IMR-90 (cell line): ENCODE results near the gene CAVIN4. TPM values are rescaled to one million over a fixed set of nuclear protein-coding genes. Genes with fewer than 3 reads are reported as not detected.
A peak's percentile ranks its signal among the peaks of the same experiment; 100 is the strongest.

Experiments used
- ATAC-seq: fragments of 200-7000 bp; cut with Tn5 transposase; 2 replicates; pipeline ENCODE4 v1.9.1; 2020; ENCODE audit warnings: low read depth, mild to moderate bottlenecking, moderate library complexity
- BruUV-seq: library from RNA; stranded (reverse); fragments of 400-500 nt; replicated peaks from 2 replicates; lab custom pipeline; 2021; lab: Mats Ljungman, UMichigan
- CTCF ChIA-PET: fragments of 300-600 bp; formaldehyde crosslinking; extraction: SDS; loops from one replicate; lab custom pipeline; 2021; ENCODE audit warnings: antibody characterized with exemption; lab: Yijun Ruan, JAX
- POLR2A ChIA-PET: fragments of 300-600 bp; sonication (Branson Sonifier 250); formaldehyde crosslinking; loops from one replicate; lab custom pipeline; 2022; ENCODE audit warnings: antibody characterized with exemption; ENCODE audit not compliant: unreplicated experiment; lab: Charles Lee
- DNase-seq: peaks from one replicate; pipeline ENCODE4 v3.0.0; 2013
- H2AFZ ChIP-seq: replicated peaks from 2 replicates; pipeline ENCODE3; 2013; ENCODE audit warnings: low read length, mild to moderate bottlenecking; ENCODE audit not compliant: poor library complexity
- H2AK5ac ChIP-seq: 2 replicates; pipeline ENCODE4 v1.6.1; 2013; ENCODE audit warnings: low read depth, low read length, inconsistent platforms
- H2AK9ac ChIP-seq: replicated peaks from 2 replicates; pipeline ENCODE3; 2013; ENCODE audit warnings: mild to moderate bottlenecking, low read depth, low read length, moderate library complexity; ENCODE audit not compliant: poor library complexity
- H2BK120ac ChIP-seq: 2 replicates; pipeline ENCODE4 v1.6.1; 2013; ENCODE audit warnings: low read depth, low read length, inconsistent platforms
- H2BK15ac ChIP-seq: 3 replicates; pipeline ENCODE4 v1.6.1; 2013; ENCODE audit warnings: low read depth, low read length, inconsistent platforms
- H2BK20ac ChIP-seq: 2 replicates; pipeline ENCODE4 v1.6.1; 2013; ENCODE audit warnings: low read depth, mild to moderate bottlenecking, inconsistent platforms, low read length, moderate library complexity
- H2BK5ac ChIP-seq: 2 replicates; pipeline ENCODE4 v1.6.1; 2013; ENCODE audit warnings: mild to moderate bottlenecking, low read depth, low read length, inconsistent platforms; ENCODE audit not compliant: poor library complexity, severe bottlenecking
- H3K14ac ChIP-seq: replicated peaks from 2 replicates; pipeline ENCODE4 v1.6.1; 2013; ENCODE audit warnings: low read depth, low read length, inconsistent platforms
- H3K18ac ChIP-seq: 2 replicates; pipeline ENCODE4 v1.6.1; 2013; ENCODE audit warnings: low read depth, low read length, control low read depth
- H3K23ac ChIP-seq: 2 replicates; pipeline ENCODE4 v1.6.1; 2013; ENCODE audit warnings: low read depth, low read length, inconsistent platforms
- H3K27ac ChIP-seq: 2 replicates; pipeline ENCODE4 v1.5.1; 2013; ENCODE audit warnings: mild to moderate bottlenecking, control low read depth, low read length; ENCODE audit not compliant: insufficient read depth
- H3K27me3 ChIP-seq: 2 replicates; pipeline ENCODE4 v1.6.1; 2013; ENCODE audit warnings: low read length; ENCODE audit not compliant: control insufficient read depth, insufficient read depth
- H3K36me3 ChIP-seq: 2 replicates; pipeline ENCODE4 v1.6.1; 2013; ENCODE audit warnings: low read length, mixed read lengths; ENCODE audit not compliant: control insufficient read depth, insufficient read depth
- H3K4ac ChIP-seq: 2 replicates; pipeline ENCODE4 v1.6.1; 2013; ENCODE audit warnings: low read depth, low read length, inconsistent platforms
- H3K4me1 ChIP-seq: 2 replicates; pipeline ENCODE4 v1.6.1; 2013; ENCODE audit warnings: low read length, mixed read lengths; ENCODE audit not compliant: control insufficient read depth, insufficient read depth
- H3K4me2 ChIP-seq: 2 replicates; pipeline ENCODE4 v1.6.1; 2013; ENCODE audit warnings: low read depth, mild to moderate bottlenecking, control low read depth, low read length, moderate library complexity
- H3K4me3 ChIP-seq: 2 replicates; pipeline ENCODE4 v1.5.1; 2013; ENCODE audit warnings: low read depth, mild to moderate bottlenecking, control low read depth, low read length, moderate library complexity; ENCODE audit not compliant: insufficient read depth
- H3K56ac ChIP-seq: 2 replicates; pipeline ENCODE4 v1.6.1; 2013; ENCODE audit warnings: low read length, inconsistent platforms; ENCODE audit not compliant: insufficient read depth; ENCODE audit errors: extremely low read depth
- H3K79me1 ChIP-seq, 2 experiments: 2 replicates each; pipeline ENCODE4 v1.6.1; 2013; ENCODE audit warnings: low read length in 2 of 2, inconsistent platforms in 1 of 2, low read depth in 1 of 2
- H3K9ac ChIP-seq: 2 replicates; pipeline ENCODE4 v1.6.1; 2013; ENCODE audit warnings: low read depth, low read length, control low read depth
- H3K9me1 ChIP-seq: 2 replicates; pipeline ENCODE4 v1.6.1; 2013; ENCODE audit warnings: low read length, inconsistent platforms; ENCODE audit not compliant: insufficient read depth
- H3K9me3 ChIP-seq: 2 replicates; pipeline ENCODE4 v1.6.1; 2013; ENCODE audit warnings: low read length; ENCODE audit not compliant: control insufficient read depth, insufficient read depth
- H4K20me1 ChIP-seq: 2 replicates; pipeline ENCODE4 v1.6.1; 2013; ENCODE audit warnings: low read length, inconsistent platforms; ENCODE audit not compliant: insufficient read depth
- H4K5ac ChIP-seq: 2 replicates; pipeline ENCODE4 v1.6.1; 2013; ENCODE audit warnings: mild to moderate bottlenecking, low read depth, low read length, control low read depth
- H4K8ac ChIP-seq, 2 experiments: 2 replicates each; pipeline ENCODE4 v1.6.1; 2013; ENCODE audit warnings: low read depth in 2 of 2, low read length in 2 of 2, control low read depth in 1 of 2, inconsistent platforms in 1 of 2
- H4K91ac ChIP-seq: 2 replicates; pipeline ENCODE4 v1.6.1; 2013; ENCODE audit warnings: low read depth, low read length, inconsistent platforms; ENCODE audit not compliant: insufficient read depth
- BHLHE40 ChIP-seq: fragments of 150-350 bp; IDR thresholded peaks from 2 replicates; pipeline ENCODE4 v1.6.1; 2016; ENCODE audit warnings: mild to moderate bottlenecking, low read depth, low read length
- CEBPB ChIP-seq: IDR thresholded peaks from 2 replicates; pipeline ENCODE4 v1.6.1; 2012; ENCODE audit warnings: low read depth, low read length, improper control_type of control experiment
- CHD1 ChIP-seq: IDR thresholded peaks from 2 replicates; pipeline ENCODE4 v1.6.1; 2012; ENCODE audit warnings: low read depth, low read length, improper control_type of control experiment
- FOS ChIP-seq: fragments of 150-350 bp; IDR thresholded peaks from 2 replicates; pipeline ENCODE4 v1.6.1; 2016; ENCODE audit warnings: low read depth, low read length
- MAFK ChIP-seq: IDR thresholded peaks from 2 replicates; pipeline ENCODE4 v1.6.1; 2012; ENCODE audit warnings: low read depth, low read length, improper control_type of control experiment
- MAZ ChIP-seq: IDR thresholded peaks from 2 replicates; pipeline ENCODE4 v1.6.1; 2012; ENCODE audit warnings: low read depth, mild to moderate bottlenecking, low read length, improper control_type of control experiment, moderate library complexity, borderline replicate concordance
- MXI1 ChIP-seq: IDR thresholded peaks from 2 replicates; pipeline ENCODE4 v1.6.1; 2012; ENCODE audit warnings: low read depth, mild to moderate bottlenecking, low read length, moderate library complexity, borderline replicate concordance
- NFE2L2 ChIP-seq: fragments of 150-350 bp; IDR thresholded peaks from 2 replicates; pipeline ENCODE4 v1.6.1; 2016; ENCODE audit warnings: low read depth, mild to moderate bottlenecking, low read length
- POLR2A ChIP-seq: IDR thresholded peaks from 2 replicates; pipeline ENCODE4 v1.6.1; 2012; ENCODE audit warnings: mild to moderate bottlenecking, low read depth, low read length
- RAD21 ChIP-seq: IDR thresholded peaks from 2 replicates; pipeline ENCODE4 v1.6.1; 2012; ENCODE audit warnings: low read length, improper control_type of control experiment
- RCOR1 ChIP-seq: IDR thresholded peaks from 2 replicates; pipeline ENCODE4 v1.6.1; 2012; ENCODE audit warnings: mild to moderate bottlenecking, low read length, improper control_type of control experiment; ENCODE audit not compliant: insufficient replicate concordance
- RFX5 ChIP-seq: IDR thresholded peaks from 2 replicates; pipeline ENCODE4 v1.8.0; 2012; ENCODE audit warnings: low read depth, mild to moderate bottlenecking, low read length, moderate library complexity
- SMC3 ChIP-seq: fragments of 150-350 bp; IDR thresholded peaks from 2 replicates; pipeline ENCODE4 v1.6.1; 2016; ENCODE audit warnings: low read depth, mild to moderate bottlenecking, antibody characterized with exemption, low read length, moderate library complexity
- USF2 ChIP-seq: fragments of 150-350 bp; IDR thresholded peaks from 2 replicates; pipeline ENCODE4 v1.6.1; 2017; ENCODE audit warnings: mild to moderate bottlenecking, antibody characterized with exemption, low read length, low read depth
- WGBS, 2 experiments: methylation state at CpG; one replicate each; pipeline versions ENCODE4 v1.1.5 to v1.1.7; 2013; ENCODE audit warnings: missing lambda C conversion rate in 2 of 2; ENCODE audit not compliant: insufficient read length in 1 of 2; ENCODE audit errors: extremely low coverage in 2 of 2; 5-methylcytosine and 5-hydroxymethylcytosine counted together
- dilution Hi-C: fragments of 300-500 bp; cut with HindIII; formaldehyde crosslinking; loops from one replicate; pipeline ENCODE4 v1.14.3; 2018; ENCODE audit warnings: low sequenced_read_pairs; ENCODE audit not compliant: unreplicated experiment
- in situ Hi-C: fragments of 300-500 bp; cut with MboI; formaldehyde crosslinking; loops from 3 replicates; pipeline ENCODE4 v1.14.3; 2019; ENCODE audit warnings: low sequenced_read_pairs, inconsistent platforms, mixed read lengths
- intact Hi-C: fragments of 100-400 bp; cut with micrococcal nuclease; formaldehyde crosslinking; loops from 2 replicates; pipeline ENCODE4 v1.10.0; 2022
- polyA plus RNA-seq, 3 experiments: library from polyadenylated mRNA; depleted of rRNA; stranded (reverse); fragments of >200 nt; gene quantifications; 2 replicates each; pipeline ENCODE4 v1.2.3, GENCODE V29; 2012; ENCODE audit warnings: low replicate concordance in 1 of 3
- total RNA-seq: library from RNA; depleted of rRNA; stranded (reverse); fragments of >200 nt; gene quantifications from 2 replicates; pipeline ENCODE4 v1.2.3, GENCODE V29; 2012
- TF ChIP-seq, protein P1 (sequence below): conservative IDR thresholded peaks from 2 replicates; pipeline ENCODE4 v1.5.1; 2012; ENCODE audit warnings: mild to moderate bottlenecking, low read depth, low read length, improper control_type of control experiment
- TF ChIP-seq, protein P2 (sequence below): fragments of 150-350 bp; IDR thresholded peaks from 2 replicates; pipeline ENCODE4 v1.6.1; 2016; ENCODE audit warnings: low read depth, mild to moderate bottlenecking, low read length, moderate library complexity, borderline replicate concordance

The CAVIN4 gene
- total and polyA plus RNA-seq, 2 of the 4 experiments (the other 2 are of a cell fraction): 2.2 to 2.6 TPM

- dilution Hi-C loops (no loop called here), in situ Hi-C loops (loop anchor here (25.0 kb wide), 2 partner anchors 553 to 1403 kb away; no protein-coding TSS in a partner anchor), intact Hi-C loops (loop anchor here (5.0 to 10.0 kb wide), 5 partner anchors 83 to 1326 kb away; partner anchors contain the start of genes ERP44, INVS and MSANTD3)
- peak; percentile 96 for ATAC-seq
- H3K9ac ChIP-seq: no peak overlapping the region
- no peak overlapping the region for H2AFZ ChIP-seq
- ChIA-PET POLR2A (no interaction called here), CTCF (interaction anchor here (0.5 kb wide), 1 partner anchor 1409 kb away, joined by 7 read pairs; no protein-coding TSS in a partner anchor)
- H3K4me1 ChIP-seq: peaks cover 14% of the 10 kb centered on the region
- H3K56ac ChIP-seq: no peak overlapping the region
- peaks cover 13% of the 10 kb centered on the region for H3K9me1 ChIP-seq
- no peak overlapping the region for H3K23ac ChIP-seq
- WGBS, 2 experiments: no CpG with 5 or more reads among the region's 2 CpGs
- no peak overlapping the region for H3K14ac ChIP-seq
- no peak overlapping the region for H2AK5ac ChIP-seq
- no peak overlapping the region for H2BK120ac ChIP-seq
- no peak overlapping the region for H3K4me3 ChIP-seq
- no peaks in the 10 kb centered on the region for H3K9me3 ChIP-seq
- no peaks in the 10 kb centered on the region for H3K36me3 ChIP-seq
- H3K27ac ChIP-seq: no peak overlapping the region
- TF ChIP-seq, protein P1, sequence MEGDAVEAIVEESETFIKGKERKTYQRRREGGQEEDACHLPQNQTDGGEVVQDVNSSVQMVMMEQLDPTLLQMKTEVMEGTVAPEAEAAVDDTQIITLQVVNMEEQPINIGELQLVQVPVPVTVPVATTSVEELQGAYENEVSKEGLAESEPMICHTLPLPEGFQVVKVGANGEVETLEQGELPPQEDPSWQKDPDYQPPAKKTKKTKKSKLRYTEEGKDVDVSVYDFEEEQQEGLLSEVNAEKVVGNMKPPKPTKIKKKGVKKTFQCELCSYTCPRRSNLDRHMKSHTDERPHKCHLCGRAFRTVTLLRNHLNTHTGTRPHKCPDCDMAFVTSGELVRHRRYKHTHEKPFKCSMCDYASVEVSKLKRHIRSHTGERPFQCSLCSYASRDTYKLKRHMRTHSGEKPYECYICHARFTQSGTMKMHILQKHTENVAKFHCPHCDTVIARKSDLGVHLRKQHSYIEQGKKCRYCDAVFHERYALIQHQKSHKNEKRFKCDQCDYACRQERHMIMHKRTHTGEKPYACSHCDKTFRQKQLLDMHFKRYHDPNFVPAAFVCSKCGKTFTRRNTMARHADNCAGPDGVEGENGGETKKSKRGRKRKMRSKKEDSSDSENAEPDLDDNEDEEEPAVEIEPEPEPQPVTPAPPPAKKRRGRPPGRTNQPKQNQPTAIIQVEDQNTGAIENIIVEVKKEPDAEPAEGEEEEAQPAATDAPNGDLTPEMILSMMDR: no peak
- TF ChIP-seq RFX5 (no peak; the same call in 1 of the 2 replicates), CHD1 (no peak), MAZ (no peak), MAFK (0 out of 2 replicates have a peak, but pooled peaks have one; percentile 14), FOS (peak; percentile 79), BHLHE40 (peak; percentile 46; the same call in 1 of the 2 replicates), SMC3 (no peak), RAD21 (0 out of 2 replicates have a peak, but pooled peaks have one; percentile 10), USF2 (no peak), NFE2L2 (no peak), CEBPB (peak; percentile 80), POLR2A (no peak), RCOR1 (peak; percentile 94), MXI1 (no peak)
- TF ChIP-seq, protein P2, sequence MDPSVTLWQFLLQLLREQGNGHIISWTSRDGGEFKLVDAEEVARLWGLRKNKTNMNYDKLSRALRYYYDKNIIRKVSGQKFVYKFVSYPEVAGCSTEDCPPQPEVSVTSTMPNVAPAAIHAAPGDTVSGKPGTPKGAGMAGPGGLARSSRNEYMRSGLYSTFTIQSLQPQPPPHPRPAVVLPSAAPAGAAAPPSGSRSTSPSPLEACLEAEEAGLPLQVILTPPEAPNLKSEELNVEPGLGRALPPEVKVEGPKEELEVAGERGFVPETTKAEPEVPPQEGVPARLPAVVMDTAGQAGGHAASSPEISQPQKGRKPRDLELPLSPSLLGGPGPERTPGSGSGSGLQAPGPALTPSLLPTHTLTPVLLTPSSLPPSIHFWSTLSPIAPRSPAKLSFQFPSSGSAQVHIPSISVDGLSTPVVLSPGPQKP: no peak
- peak overlapping the region; percentile 12; the same call in 1 of the 2 replicates for H3K4me2 ChIP-seq
- H2BK15ac ChIP-seq: no peak overlapping the region
- H4K5ac ChIP-seq: no peak overlapping the region
- H4K91ac ChIP-seq: no peak overlapping the region
- H3K79me1 ChIP-seq: peaks cover 0 to 9% of the 10 kb centered on the region in 2 experiments; a peak in 2 of 4 replicates
- no peak overlapping the region for H3K18ac ChIP-seq
- no peak overlapping the region for H2BK20ac ChIP-seq
- peak overlapping the region; percentile 12 for H2BK5ac ChIP-seq
- no peak overlapping the region for H4K8ac ChIP-seq
- H3K4ac ChIP-seq: no peak overlapping the region
- peak; percentile 95 for DNase-seq
- no peaks in the 10 kb centered on the region for H3K27me3 ChIP-seq
- no peaks in the 10 kb centered on the region for H4K20me1 ChIP-seq
- H2AK9ac ChIP-seq: no peak overlapping the region
- no TSS peak for BruUV-seq
These were observed 12.6 kb downstream of the CAVIN4 start for GRCh38 chr9:100590481-100590880.
